Stimulated activated CD8-positive, alpha-beta memory T cell treated with anti-CD3 and anti-CD28 coated beads, Interleukin-15, amount 100 ng/mL, for 1 hour (primary cell): Measurements from ENCODE around the gene ADGRA1.
"Not testable (repeated sequence)": the region's sequence is repeated elsewhere in the genome, so short reads cannot be mapped to it uniquely, and the experiment has no call there.

Experiments used
- DNase-seq: peaks from one replicate; pipeline ENCODE4 v3.0.0-alpha.2; 2020; ENCODE audit warnings: low read depth

Gene ADGRA1

GRCh38 chr10:133111640-133112039, 23.9 kb downstream of the ADGRA1 start:
- DNase-seq, result not testable (repeated sequence)

GRCh38 chr10:133113146-133113830, 25.6 kb downstream of the ADGRA1 start:
- no peak for DNase-seq

GRCh38 chr10:133113847-133114246, 26.1 kb downstream of the ADGRA1 start:
- no peak for DNase-seq

GRCh38 chr10:133114251-133114650, 26.5 kb downstream of the ADGRA1 start:
- DNase-seq, result no peak

- no peak for DNase-seq
These were observed 27.2 kb downstream of the ADGRA1 start for GRCh38 chr10:133114726-133115452.

GRCh38 chr10:133115453-133115842, 27.7 kb downstream of the ADGRA1 start:
- no peak for DNase-seq

- DNase-seq, result no peak
These were observed 28.3 kb downstream of the ADGRA1 start for GRCh38 chr10:133115976-133116375.

GRCh38 chr10:133116455-133116854, 28.7 kb downstream of the ADGRA1 start:
- DNase-seq, result no peak

- no peak for DNase-seq
These were observed 29.4 kb downstream of the ADGRA1 start for GRCh38 chr10:133117036-133117687.

GRCh38 chr10:133117688-133118071, 30.0 kb downstream of the ADGRA1 start:
- no peak for DNase-seq

GRCh38 chr10:133121479-133121878, 33.8 kb downstream of the ADGRA1 start:
- DNase-seq, result no peak

GRCh38 chr10:133122171-133122935, 34.6 kb downstream of the ADGRA1 start:
- DNase-seq, result no peak

GRCh38 chr10:133123050-133123745, 35.5 kb downstream of the ADGRA1 start:
- no peak for DNase-seq

- no peak for DNase-seq
These were observed 36.1 kb downstream of the ADGRA1 start for GRCh38 chr10:133123746-133124356.

GRCh38 chr10:133124357-133125211, 36.9 kb downstream of the ADGRA1 start:
- DNase-seq, result no peak

- no peak for DNase-seq
These were observed 38.2 kb downstream of the ADGRA1 start for GRCh38 chr10:133125901-133126300.

GRCh38 chr10:133126431-133127290, 38.9 kb downstream of the ADGRA1 start:
- no peak for DNase-seq

GRCh38 chr10:133127291-133128125, 39.8 kb downstream of the ADGRA1 start:
- peak; percentile 9 for DNase-seq
